ENCODE measurements around the gene TP53I13. TPM values are rescaled to one million over a fixed set of nuclear protein-coding genes. Genes with fewer than 3 reads are reported as not detected.
A peak's percentile ranks its signal among the peaks of the same experiment; 100 is the strongest.

Gene TP53I13
- total and polyA plus RNA-seq, 2 donors from 2014 or later: 51.6 to 75.5 TPM

- Histone ChIP-seq H3K9me3 (ENCODE audit: control insufficient read depth in 2 of 3, insufficient read depth in 1 of 3, low read length in 3 of 3) (no peaks in the 10 kb centered on the region), H3K9ac (ENCODE audit: low read length in 3 of 3) (no peak overlapping the region), H3K27me3 (ENCODE audit: control insufficient read depth, insufficient read depth, low read length) (peaks cover 22% of the 10 kb centered on the region), H3K4me1 (ENCODE audit: control insufficient read depth in 2 of 3, insufficient read depth in 2 of 3, low read depth in 1 of 3, low read length in 3 of 3) (peaks cover 0 to 33% (median 17%) of the 10 kb centered on the region in 3 donors), H3K36me3 (ENCODE audit: control insufficient read depth in 2 of 3, insufficient read depth in 3 of 3, low read length in 3 of 3) (no peaks in the 10 kb centered on the region), H3K27ac (ENCODE audit: low read depth in 2 of 2, low read length in 2 of 2) (no peak overlapping the region), H3K4me3 (ENCODE audit: low read length in 3 of 3) (peak overlapping the region; percentile 6 to 54 (median 9))
- TF ChIP-seq, protein P1, sequence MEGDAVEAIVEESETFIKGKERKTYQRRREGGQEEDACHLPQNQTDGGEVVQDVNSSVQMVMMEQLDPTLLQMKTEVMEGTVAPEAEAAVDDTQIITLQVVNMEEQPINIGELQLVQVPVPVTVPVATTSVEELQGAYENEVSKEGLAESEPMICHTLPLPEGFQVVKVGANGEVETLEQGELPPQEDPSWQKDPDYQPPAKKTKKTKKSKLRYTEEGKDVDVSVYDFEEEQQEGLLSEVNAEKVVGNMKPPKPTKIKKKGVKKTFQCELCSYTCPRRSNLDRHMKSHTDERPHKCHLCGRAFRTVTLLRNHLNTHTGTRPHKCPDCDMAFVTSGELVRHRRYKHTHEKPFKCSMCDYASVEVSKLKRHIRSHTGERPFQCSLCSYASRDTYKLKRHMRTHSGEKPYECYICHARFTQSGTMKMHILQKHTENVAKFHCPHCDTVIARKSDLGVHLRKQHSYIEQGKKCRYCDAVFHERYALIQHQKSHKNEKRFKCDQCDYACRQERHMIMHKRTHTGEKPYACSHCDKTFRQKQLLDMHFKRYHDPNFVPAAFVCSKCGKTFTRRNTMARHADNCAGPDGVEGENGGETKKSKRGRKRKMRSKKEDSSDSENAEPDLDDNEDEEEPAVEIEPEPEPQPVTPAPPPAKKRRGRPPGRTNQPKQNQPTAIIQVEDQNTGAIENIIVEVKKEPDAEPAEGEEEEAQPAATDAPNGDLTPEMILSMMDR (IDR thresholded peaks at IDR 0.05; ENCODE audit: borderline replicate concordance, extremely low read depth, insufficient read depth): no peak
- intact Hi-C loops (cut with DNase I): no loop called here
- peak; percentile 81 to 96 (median 93) for DNase-seq
- FAIRE-seq: no peak
These were observed 47.2 kb downstream of the TP53I13 start for GRCh38 chr17:29615492-29616299.

DNA sequence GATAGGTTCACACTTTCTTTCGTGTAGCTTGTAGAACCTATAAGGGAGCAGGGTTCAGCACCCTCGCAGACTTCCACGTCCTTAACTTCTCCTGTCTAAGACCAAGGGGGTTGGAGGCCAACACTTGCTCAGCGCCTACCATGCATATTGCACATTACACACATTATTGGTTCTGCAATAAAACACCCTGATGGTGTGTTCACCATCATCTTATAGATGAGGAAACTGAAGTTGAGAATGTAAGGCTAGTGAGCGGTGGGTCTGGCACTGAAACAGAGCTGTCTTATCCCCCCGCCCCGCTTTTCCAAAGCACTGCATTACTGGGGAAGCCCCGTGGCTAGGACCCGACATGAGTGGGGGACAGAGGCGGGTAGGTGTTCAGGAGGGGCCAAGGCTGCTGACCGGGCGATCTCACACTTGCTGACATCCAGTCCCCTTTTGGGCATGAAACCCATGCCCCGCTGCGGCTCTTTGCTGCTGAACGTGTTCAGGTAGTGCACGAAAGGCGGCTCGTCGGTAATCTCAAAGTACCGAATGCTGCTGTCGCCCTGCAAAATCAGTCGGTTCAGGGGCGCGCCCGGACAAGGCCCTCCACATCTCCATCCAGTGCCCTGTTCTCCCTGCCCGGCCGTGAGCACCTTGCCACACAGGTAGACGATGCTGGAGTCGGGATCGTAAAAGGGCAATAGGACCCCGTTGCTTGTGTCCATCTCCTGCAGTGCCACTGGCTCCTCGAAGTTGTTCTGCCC, 48.0 kb downstream of the TP53I13 start:
- DNase-seq (no peak), FAIRE-seq (no peak)
- Histone ChIP-seq H3K27me3 (ENCODE audit: control insufficient read depth, insufficient read depth, low read length) (peaks cover 22% of the 10 kb centered on the region), H3K27ac (ENCODE audit: low read depth in 2 of 2, low read length in 2 of 2) (no peak overlapping the region), H3K9ac (ENCODE audit: low read length in 3 of 3) (no peak overlapping the region), H3K4me3 (ENCODE audit: low read length in 3 of 3) (peak overlapping the region; percentile 6 to 54 (median 9)), H3K4me1 (ENCODE audit: control insufficient read depth in 2 of 3, insufficient read depth in 2 of 3, low read depth in 1 of 3, low read length in 3 of 3) (peaks cover 0 to 33% (median 17%) of the 10 kb centered on the region in 3 donors), H3K36me3 (ENCODE audit: control insufficient read depth in 2 of 3, insufficient read depth in 3 of 3, low read length in 3 of 3) (no peaks in the 10 kb centered on the region), H3K9me3 (ENCODE audit: control insufficient read depth in 2 of 3, insufficient read depth in 1 of 3, low read length in 3 of 3) (no peaks in the 10 kb centered on the region)
- intact Hi-C loops (cut with DNase I): no loop called here
- TF ChIP-seq, protein P1 (IDR thresholded peaks at IDR 0.05; ENCODE audit: borderline replicate concordance, extremely low read depth, insufficient read depth): no peak

- Histone ChIP-seq H3K4me1 (ENCODE audit: control insufficient read depth in 2 of 3, insufficient read depth in 2 of 3, low read depth in 1 of 3, low read length in 3 of 3) (peaks cover 0 to 35% (median 17%) of the 10 kb centered on the region in 3 donors), H3K36me3 (ENCODE audit: control insufficient read depth in 2 of 3, insufficient read depth in 3 of 3, low read length in 3 of 3) (no peaks in the 10 kb centered on the region), H3K27ac (ENCODE audit: low read depth in 2 of 2, low read length in 2 of 2) (no peak overlapping the region), H3K4me3 (ENCODE audit: low read length in 3 of 3) (peak overlapping the region in 1 of 3 donors; percentile 37), H3K9me3 (ENCODE audit: control insufficient read depth in 2 of 3, insufficient read depth in 1 of 3, low read length in 3 of 3) (no peaks in the 10 kb centered on the region), H3K27me3 (ENCODE audit: control insufficient read depth, insufficient read depth, low read length) (peaks cover 22% of the 10 kb centered on the region), H3K9ac (ENCODE audit: low read length in 3 of 3) (no peak overlapping the region)
- FAIRE-seq (no peak), DNase-seq (peak; percentile 87 to 93 (median 90))
- intact Hi-C loops (cut with DNase I): no loop called here
- TF ChIP-seq, protein P1 (IDR thresholded peaks at IDR 0.05; ENCODE audit: borderline replicate concordance, extremely low read depth, insufficient read depth): peak; percentile 54
These were observed 48.6 kb downstream of the TP53I13 start for GRCh38 chr17:29617125-29617480.

Measured in kidney (tissue), 14 donors.